GM12878 (cell line): ENCODE data around the gene SERTAD2. TPM values are rescaled to one million over a fixed set of nuclear protein-coding genes. Genes with fewer than 3 reads are reported as not detected.

ENCODE experiments used
- ATF7 ChIP-seq: fragments of 450-650 bp; IDR thresholded peaks from 2 replicates; pipeline ENCODE4 v1.6.1; 2016; ENCODE audit warnings: low read depth, mild to moderate bottlenecking
- BMI1 ChIP-seq: fragments of 450-650 bp; IDR thresholded peaks from 2 replicates; pipeline ENCODE4 v1.6.1; 2016; ENCODE audit warnings: mild to moderate bottlenecking, moderate library complexity, borderline replicate concordance
- CHD2 ChIP-seq: IDR thresholded peaks from 2 replicates; pipeline ENCODE4 v1.6.1; 2011; ENCODE audit warnings: low read depth, low read length, improper control_type of control experiment, borderline replicate concordance
- DPF2 ChIP-seq: fragments of 450-650 bp; IDR thresholded peaks from 2 replicates; pipeline ENCODE4 v1.6.1; 2017; ENCODE audit warnings: mild to moderate bottlenecking
- EZH2 ChIP-seq: IDR thresholded peaks from 2 replicates; pipeline ENCODE4 v1.6.1; 2012; ENCODE audit warnings: low read depth, mild to moderate bottlenecking, control low read depth, inconsistent platforms, low read length, borderline replicate concordance; ENCODE audit not compliant: control insufficient read depth
- GABPA ChIP-seq: IDR thresholded peaks from 2 replicates; pipeline ENCODE4 v1.6.1; 2014; ENCODE audit warnings: antibody characterized with exemption, low read depth, mild to moderate bottlenecking, inconsistent platforms
- HCFC1 ChIP-seq: fragments of 150-350 bp; IDR thresholded peaks from 2 replicates; pipeline ENCODE4 v1.6.1; 2014; ENCODE audit warnings: low read length
- IKZF1 ChIP-seq: fragments of 450-650 bp; conservative IDR thresholded peaks from 2 replicates; pipeline ENCODE4 v1.6.1; 2017; ENCODE audit warnings: antibody characterized with exemption, mild to moderate bottlenecking
- LARP7 ChIP-seq: fragments of 450-650 bp; IDR thresholded peaks from 2 replicates; pipeline ENCODE4 v1.6.1; 2017; ENCODE audit warnings: mild to moderate bottlenecking
- MTA2 ChIP-seq: fragments of 450-650 bp; IDR thresholded peaks from 2 replicates; pipeline ENCODE4 v1.6.1; 2016; ENCODE audit warnings: low read depth, mild to moderate bottlenecking, moderate library complexity
- MYC ChIP-seq: IDR thresholded peaks from 2 replicates; pipeline ENCODE4 v1.6.1; 2011; ENCODE audit warnings: mild to moderate bottlenecking, low read length, moderate library complexity, inconsistent platforms; ENCODE audit not compliant: insufficient read depth, insufficient replicate concordance, insufficient read length, severe bottlenecking
- NKRF ChIP-seq: fragments of 450-650 bp; conservative IDR thresholded peaks from 2 replicates; pipeline ENCODE4 v1.6.1; 2017; ENCODE audit warnings: mild to moderate bottlenecking, moderate library complexity
- NR2C1 ChIP-seq: fragments of 450-650 bp; IDR thresholded peaks from 2 replicates; pipeline ENCODE4 v1.6.1; 2017; ENCODE audit warnings: antibody characterized with exemption, mild to moderate bottlenecking, moderate library complexity
- NR2C2 ChIP-seq: IDR thresholded peaks from 2 replicates; pipeline ENCODE4 v1.6.1; 2011; ENCODE audit warnings: borderline replicate concordance, low read depth; ENCODE audit not compliant: control insufficient read depth, insufficient read length
- POLR2AphosphoS5 ChIP-seq: IDR thresholded peaks from 2 replicates; pipeline ENCODE4 v1.6.1; 2011; ENCODE audit warnings: mild to moderate bottlenecking, low read length, inconsistent platforms
- RELB ChIP-seq: fragments of 450-650 bp; IDR thresholded peaks from 2 replicates; pipeline ENCODE4 v1.6.1; 2017; ENCODE audit warnings: low read depth, mild to moderate bottlenecking, moderate library complexity
- RUNX3 ChIP-seq: IDR thresholded peaks from 2 replicates; pipeline ENCODE4 v1.6.1; 2012; ENCODE audit warnings: low read length, inconsistent platforms
- SMAD1 ChIP-seq: fragments of 450-650 bp; IDR thresholded peaks from 2 replicates; pipeline ENCODE4 v1.6.1; 2018; ENCODE audit warnings: mild to moderate bottlenecking, low read depth; ENCODE audit not compliant: partially characterized antibody
- SMARCA5 ChIP-seq: fragments of 450-650 bp; IDR thresholded peaks from 2 replicates; pipeline ENCODE4 v1.6.1; 2017; ENCODE audit warnings: mild to moderate bottlenecking
- ZBTB11 ChIP-seq: fragments of 450-650 bp; formaldehyde crosslinking; IDR thresholded peaks from 2 replicates; pipeline ENCODE4 v1.5.0; 2022; ENCODE audit warnings: mild to moderate bottlenecking, missing genetic modification characterization
- ZNF207 ChIP-seq: fragments of 450-650 bp; IDR thresholded peaks from 2 replicates; pipeline ENCODE4 v1.6.1; 2014; ENCODE audit warnings: antibody characterized with exemption, mild to moderate bottlenecking, borderline replicate concordance
- ZNF274 ChIP-seq: IDR thresholded peaks from one replicate; pipeline ENCODE4 v1.8.0; 2011; ENCODE audit not compliant: insufficient read length, insufficient read depth
- polyA plus RNA-seq, 11 experiments: library from polyadenylated mRNA; depleted of rRNA in 4 of 11; unstranded in 6 of 11; stranded (reverse) in 5 of 11; fragments of >200 nt; fragmentation: Nextera tagmentation in 4 of 11; fragmentation: Illumina TruSeq in 1 of 11; extraction: Ambion mirVana in 4 of 11; extraction: Trizol in 1 of 11; gene quantifications; 1 replicate in 1 of 11; 2 replicates in 10 of 11; pipeline versions ENCODE4 v1.2.1 to v1.2.3, GENCODE V29; 2011 to 2016; ENCODE audit warnings: inconsistent platforms in 2 of 11, missing spikeins in 2 of 11, low read depth in 1 of 11
- total RNA-seq, 4 experiments: library from RNA; depleted of rRNA in 3 of 4; stranded (reverse); fragments of >200 nt in 3 of 4; fragmentation: Illumina TruSeq in 1 of 4; extraction: Trizol in 1 of 4; gene quantifications; 2 replicates each; pipeline versions ENCODE4 v1.2.1 to v1.2.3, GENCODE V29; 2013 to 2021
- TF ChIP-seq, protein P1 (sequence below): fragments of 450-650 bp; IDR thresholded peaks from 2 replicates; pipeline ENCODE4 v1.6.1; 2016; ENCODE audit warnings: mild to moderate bottlenecking

Gene SERTAD2
- total and polyA plus RNA-seq, 10 of the 15 experiments (the other 5 are each of a cell fraction or from before 2014, with no cell fraction given), result 7.9 to 28.7 (median 20.1) TPM

GRCh38 chr2:64654063-64654811, 524 bp upstream of the SERTAD2 start (continued):
- peak; percentile 75 for TF ChIP-seq POLR2AphosphoS5
- peak; percentile 69 for TF ChIP-seq RUNX3
- TF ChIP-seq SMAD1, result no peak
- no peak for TF ChIP-seq GABPA
- TF ChIP-seq MYC, result no peak
- TF ChIP-seq NR2C2, result no peak
- 0 out of 2 replicates have a peak, but pooled peaks have one; percentile 7 for TF ChIP-seq CHD2
- TF ChIP-seq ATF7, result no peak
- 0 out of 2 replicates have a peak, but pooled peaks have one; percentile 12 for TF ChIP-seq NR2C1
- TF ChIP-seq ZNF207, result 0 out of 2 replicates have a peak, but pooled peaks have one; percentile 66
- TF ChIP-seq, protein P1, sequence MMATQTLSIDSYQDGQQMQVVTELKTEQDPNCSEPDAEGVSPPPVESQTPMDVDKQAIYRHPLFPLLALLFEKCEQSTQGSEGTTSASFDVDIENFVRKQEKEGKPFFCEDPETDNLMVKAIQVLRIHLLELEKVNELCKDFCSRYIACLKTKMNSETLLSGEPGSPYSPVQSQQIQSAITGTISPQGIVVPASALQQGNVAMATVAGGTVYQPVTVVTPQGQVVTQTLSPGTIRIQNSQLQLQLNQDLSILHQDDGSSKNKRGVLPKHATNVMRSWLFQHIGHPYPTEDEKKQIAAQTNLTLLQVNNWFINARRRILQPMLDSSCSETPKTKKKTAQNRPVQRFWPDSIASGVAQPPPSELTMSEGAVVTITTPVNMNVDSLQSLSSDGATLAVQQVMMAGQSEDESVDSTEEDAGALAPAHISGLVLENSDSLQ, result no peak
- TF ChIP-seq RELB, result no peak
- 0 out of 2 replicates have a peak, but pooled peaks have one; percentile 44 for TF ChIP-seq IKZF1
- no peak for TF ChIP-seq BMI1
- no peak for TF ChIP-seq HCFC1
- TF ChIP-seq ZBTB11 (CRISPR knock-in tag), result no peak
- TF ChIP-seq EZH2, result no peak
- no peak for TF ChIP-seq MTA2
- peak; percentile 47 for TF ChIP-seq NKRF
- no peak for TF ChIP-seq ZNF274
- 0 out of 2 replicates have a peak, but pooled peaks have one; percentile 7 for TF ChIP-seq SMARCA5
- no peak for TF ChIP-seq LARP7
- peak; percentile 60 for TF ChIP-seq DPF2
